Camera-type eye (tissue), 1 donor: Measurements from ENCODE around the gene CTSD. TPM values are rescaled to one million over a fixed set of nuclear protein-coding genes. Genes with fewer than 3 reads are reported as not detected.

Experiments
- total RNA-seq: library from RNA; depleted of rRNA; stranded (reverse); fragments of >200 nt; gene quantifications from one replicate; pipeline ENCODE4 v1.2.3, GENCODE V29; 2014

The CTSD gene
- 167 TPM for total RNA-seq

GRCh38 chr11:1763796-1764661 is at the start of gene CTSD:
Gene CTSD (minus strand): TSS chr11:1763927. CDS start chr11:1763859, 68 bp downstream.

GRCh38 chr11:1750481-1750839 is 13.3 kb downstream of the CTSD start, which contains the start of gene IFITM10:
Gene IFITM10 (minus strand): TSS chr11:1750595. CDS start chr11:1750442, 153 bp downstream.

Other genes with a start within 250 kb of the CTSD start
- 10.9 TPM for gene DUSP8, start 191.7 kb downstream of the CTSD start, total RNA-seq
- not detected for gene KRTAP5-1, start 178.6 kb downstream of the CTSD start, total RNA-seq
- gene KRTAP5-2, start 165.6 kb downstream of the CTSD start, total RNA-seq = not detected
- gene KRTAP5-3, start 155.5 kb downstream of the CTSD start, total RNA-seq = not detected
- not detected for gene KRTAP5-4, start 141.8 kb downstream of the CTSD start, total RNA-seq
- 0.44 TPM for gene KRTAP5-5, start 134.2 kb downstream of the CTSD start, total RNA-seq
- gene KRTAP5-6, start 66.7 kb downstream of the CTSD start, total RNA-seq = not detected
- gene IFITM10, start 13.3 kb downstream of the CTSD start, total RNA-seq = 9.5 TPM
- gene SYT8, start 71.1 kb upstream of the CTSD start, total RNA-seq = 9.7 TPM
- 103 TPM for gene TNNI2, start 75.1 kb upstream of the CTSD start, total RNA-seq
- 29.1 TPM for gene LSP1, start 89.2 kb upstream of the CTSD start, total RNA-seq
- gene PRR33, start 128.0 kb upstream of the CTSD start, total RNA-seq = 0.16 TPM
- gene TNNT3, start 155.8 kb upstream of the CTSD start, total RNA-seq = 154 TPM
- 33.5 TPM for gene MRPL23, start 183.4 kb upstream of the CTSD start, total RNA-seq
- gene H19, start 233.9 kb upstream of the CTSD start, total RNA-seq = 3,111 TPM